Caco-2 (cell line): ENCODE measurements around the gene DTYMK. TPM values are rescaled to one million over a fixed set of nuclear protein-coding genes. Genes with fewer than 3 reads are reported as not detected.

ENCODE experiments used
- BruUV-seq: library from RNA; stranded (reverse); fragments of 400-500 nt; replicated peaks from 2 replicates; lab custom pipeline; 2021; lab: Mats Ljungman, UMichigan
- CTCF ChIA-PET: fragments of 300-600 bp; sonication (Branson Sonifier 250); formaldehyde crosslinking; loops from one replicate; lab custom pipeline; 2022; ENCODE audit warnings: antibody characterized with exemption; lab: Charles Lee
- POLR2A ChIA-PET: fragments of 300-600 bp; sonication (Branson Sonifier 250); formaldehyde crosslinking; loops from one replicate; lab custom pipeline; 2022; ENCODE audit warnings: antibody characterized with exemption; lab: Charles Lee
- DNase-seq, 2 experiments: peaks; one replicate each; pipeline versions ENCODE4 v3.0.0 to v3.0.0-alpha.2; 2020 to 2022
- H3K27me3 ChIP-seq: replicated peaks from 2 replicates; pipeline ENCODE4 v1.6.0; 2011; ENCODE audit warnings: low read length; ENCODE audit not compliant: control insufficient read depth, insufficient read depth
- H3K36me3 ChIP-seq: 2 replicates; pipeline ENCODE4 v1.5.1; 2011; ENCODE audit warnings: low read length; ENCODE audit not compliant: control insufficient read depth, insufficient read depth
- H3K4me1 ChIP-seq: fragments of 250-450 bp; sonication (Bioruptor Pico); 2 replicates; pipeline ENCODE4 v1.5.1; 2020; ENCODE audit warnings: mild to moderate bottlenecking
- H3K4me3 ChIP-seq: 2 replicates; pipeline ENCODE4 v1.5.1; 2011; ENCODE audit warnings: low read depth, mild to moderate bottlenecking, control low read depth, low read length
- H3K9me3 ChIP-seq: fragments of 250-450 bp; sonication (Bioruptor Pico); 2 replicates; pipeline ENCODE4 v1.5.1; 2020; ENCODE audit warnings: mild to moderate bottlenecking, moderate library complexity
- H3K27ac Mint-ChIP-seq: one replicate; pipeline ENCODE4 v1.8.0; 2022; ENCODE audit warnings: mixed read lengths; ENCODE audit not compliant: unreplicated experiment
- H3K27me3 Mint-ChIP-seq: one replicate; pipeline ENCODE4 v1.8.0; 2022; ENCODE audit warnings: mixed read lengths; ENCODE audit not compliant: insufficient read depth, unreplicated experiment
- H3K36me3 Mint-ChIP-seq: one replicate; pipeline ENCODE4 v1.8.0; 2022; ENCODE audit warnings: mild to moderate bottlenecking, mixed read lengths; ENCODE audit not compliant: insufficient read depth, unreplicated experiment
- H3K4me1 Mint-ChIP-seq: one replicate; pipeline ENCODE4 v1.8.0; 2022; ENCODE audit warnings: low read depth, mixed read lengths; ENCODE audit not compliant: unreplicated experiment
- H3K4me3 Mint-ChIP-seq: one replicate; pipeline ENCODE4 v1.8.0; 2022; ENCODE audit warnings: mild to moderate bottlenecking, moderate library complexity, mixed read lengths; ENCODE audit not compliant: unreplicated experiment
- H3K9me3 Mint-ChIP-seq: one replicate; pipeline ENCODE4 v1.8.0; 2022; ENCODE audit warnings: mixed read lengths; ENCODE audit not compliant: unreplicated experiment
- intact Hi-C: fragments of 100-400 bp; cut with micrococcal nuclease; formaldehyde crosslinking; loops from one replicate; pipeline ENCODE4 v1.10.0; 2022; ENCODE audit not compliant: unreplicated experiment
- total RNA-seq: library from RNA; stranded (reverse); gene quantifications from 2 replicates; pipeline ENCODE4 v1.2.3, GENCODE V29; 2022
- TF ChIP-seq, protein P1 (sequence below), 2 experiments: fragments of 200-600 bp in 1 of 2; IDR thresholded peaks; 1 replicate in 1 of 2; 2 replicates in 1 of 2; pipeline versions ENCODE4 v1.5.1 to v1.8.0; 2011 to 2022; ENCODE audit warnings: antibody characterized with exemption in 1 of 2, control low read depth in 1 of 2, inconsistent platforms in 1 of 2, low read depth in 1 of 2, low read length in 1 of 2, mild to moderate bottlenecking in 1 of 2, moderate library complexity in 1 of 2; ENCODE audit not compliant: insufficient read depth in 1 of 2, severe bottlenecking in 1 of 2, unreplicated experiment in 1 of 2

DTYMK gene
- total RNA-seq, 1 experiment from 2014 or later = 68.4 TPM

DNA sequence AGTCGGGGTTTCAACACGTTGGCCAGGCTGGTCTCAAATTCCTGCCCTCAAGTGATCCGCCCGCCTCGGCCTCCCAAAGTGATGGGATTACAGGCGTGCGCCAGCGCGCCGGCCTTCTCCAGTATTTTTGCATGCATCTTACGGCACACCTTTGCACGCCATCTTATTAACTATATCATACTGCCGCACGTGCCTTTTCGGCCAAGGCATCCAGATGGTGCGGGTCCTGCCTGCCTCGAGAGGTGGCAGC lies 14.5 kb upstream of the DTYMK start:
- no peaks in the 10 kb centered on the region; the same call in 1 of the 2 replicates for H3K36me3 ChIP-seq
- Mint-ChIP-seq H3K27me3 (no peaks in the 10 kb centered on the region), H3K27ac (peak overlapping the region; percentile 93), H3K4me1 (no peaks in the 10 kb centered on the region), H3K9me3 (peaks cover 5% of the 10 kb centered on the region), H3K4me3 (peak overlapping the region; percentile 79), H3K36me3 (peaks cover 49% of the 10 kb centered on the region)
- intact Hi-C loops = loop anchor here (2.0 kb wide), 1 partner anchor 14 kb away; the partner anchor contains the start of gene DTYMK
- no TSS peak for BruUV-seq
- no peaks in the 10 kb centered on the region for H3K4me1 ChIP-seq
- H3K27me3 ChIP-seq = no peaks in the 10 kb centered on the region
- ChIA-PET CTCF (interaction anchor here (0.7 kb wide), 1 partner anchor 85 kb away, joined by 3 read pairs; no protein-coding TSS in a partner anchor), POLR2A (interaction anchor here (1.6 to 3.3 kb wide), 2 partner anchors 8 to 14 kb away, joined by 3 to 44 read pairs; partner anchors contain the start of gene DTYMK)
- TF ChIP-seq, protein P1, sequence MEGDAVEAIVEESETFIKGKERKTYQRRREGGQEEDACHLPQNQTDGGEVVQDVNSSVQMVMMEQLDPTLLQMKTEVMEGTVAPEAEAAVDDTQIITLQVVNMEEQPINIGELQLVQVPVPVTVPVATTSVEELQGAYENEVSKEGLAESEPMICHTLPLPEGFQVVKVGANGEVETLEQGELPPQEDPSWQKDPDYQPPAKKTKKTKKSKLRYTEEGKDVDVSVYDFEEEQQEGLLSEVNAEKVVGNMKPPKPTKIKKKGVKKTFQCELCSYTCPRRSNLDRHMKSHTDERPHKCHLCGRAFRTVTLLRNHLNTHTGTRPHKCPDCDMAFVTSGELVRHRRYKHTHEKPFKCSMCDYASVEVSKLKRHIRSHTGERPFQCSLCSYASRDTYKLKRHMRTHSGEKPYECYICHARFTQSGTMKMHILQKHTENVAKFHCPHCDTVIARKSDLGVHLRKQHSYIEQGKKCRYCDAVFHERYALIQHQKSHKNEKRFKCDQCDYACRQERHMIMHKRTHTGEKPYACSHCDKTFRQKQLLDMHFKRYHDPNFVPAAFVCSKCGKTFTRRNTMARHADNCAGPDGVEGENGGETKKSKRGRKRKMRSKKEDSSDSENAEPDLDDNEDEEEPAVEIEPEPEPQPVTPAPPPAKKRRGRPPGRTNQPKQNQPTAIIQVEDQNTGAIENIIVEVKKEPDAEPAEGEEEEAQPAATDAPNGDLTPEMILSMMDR (IDR thresholded peaks at IDR 0.05; ENCODE audit: insufficient read depth in 1 of 2, low read depth in 1 of 2, low read length in 1 of 2, severe bottlenecking in 1 of 2, unreplicated experiment in 1 of 2) = peak; percentile 23 to 49
- H3K4me3 ChIP-seq = peak overlapping the region; percentile 96
- DNase-seq = no peak
- no peaks in the 10 kb centered on the region for H3K9me3 ChIP-seq

DNA sequence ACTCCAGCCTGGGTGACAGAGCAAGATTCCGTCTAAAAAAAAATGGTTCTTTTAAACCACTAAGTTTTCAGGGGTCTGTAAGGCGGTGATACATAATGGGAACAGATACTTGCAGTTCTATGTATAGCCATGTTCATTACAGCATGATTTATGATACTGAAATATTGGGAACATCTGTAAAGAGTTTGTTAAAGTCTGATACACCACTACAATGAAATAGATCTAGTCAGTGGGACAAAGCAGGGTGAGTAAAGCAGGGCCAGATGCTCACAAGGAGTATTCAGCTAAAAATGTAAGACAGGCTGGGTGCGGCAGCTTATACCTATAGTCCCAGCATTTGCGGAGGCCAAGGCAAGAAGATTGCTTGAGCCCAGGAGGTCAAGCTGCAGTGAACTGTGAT lies 9.0 kb upstream of the DTYMK start:
- POLR2A ChIA-PET = no interaction called here

DNA sequence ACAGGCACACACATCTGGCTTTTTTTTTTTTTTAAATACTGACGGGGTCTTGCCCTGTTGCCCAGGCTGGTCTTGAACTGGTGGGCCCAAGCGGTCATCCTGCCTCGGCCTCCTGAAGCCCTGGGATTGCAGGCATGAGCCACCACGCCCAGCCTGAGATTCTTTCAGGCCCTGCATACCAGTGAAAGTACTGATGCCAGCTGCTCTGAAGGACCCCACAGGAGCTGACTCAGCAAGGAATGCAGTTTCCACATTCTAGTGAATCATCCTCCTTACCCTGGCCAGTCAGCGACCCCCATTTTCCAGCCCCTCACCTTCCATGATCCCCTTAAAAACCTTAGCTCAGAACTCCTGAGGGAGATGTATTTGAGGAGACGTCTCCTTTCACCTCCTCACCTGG lies 5.8 kb upstream of the DTYMK start:
- Mint-ChIP-seq H3K4me3 (no peak overlapping the region), H3K27ac (no peak overlapping the region), H3K36me3 (peaks cover 15% of the 10 kb centered on the region), H3K9me3 (no peaks in the 10 kb centered on the region), H3K27me3 (no peaks in the 10 kb centered on the region), H3K4me1 (no peaks in the 10 kb centered on the region)
- Histone ChIP-seq H3K27me3 (no peaks in the 10 kb centered on the region), H3K36me3 (peaks cover 1% of the 10 kb centered on the region; the same call in 1 of the 2 replicates), H3K4me1 (peaks cover 4% of the 10 kb centered on the region; the same call in 1 of the 2 replicates), H3K4me3 (no peak overlapping the region), H3K9me3 (no peaks in the 10 kb centered on the region)
- ChIA-PET CTCF (no interaction called here), POLR2A (interaction anchor here (0.6 to 0.9 kb wide), 2 partner anchors 9 to 152 kb away, joined by 3 to 10 read pairs; partner anchors contain the start of gene ING5)
- BruUV-seq = no TSS peak
- DNase-seq = no peak
- TF ChIP-seq, protein P1 (IDR thresholded peaks at IDR 0.05; ENCODE audit: insufficient read depth in 1 of 2, low read depth in 1 of 2, low read length in 1 of 2, severe bottlenecking in 1 of 2, unreplicated experiment in 1 of 2) = no peak
- intact Hi-C loops = no loop called here

More for the DNA sequence above, 9.0 kb upstream of the DTYMK start:
- Histone ChIP-seq H3K27me3 (no peaks in the 10 kb centered on the region), H3K9me3 (no peaks in the 10 kb centered on the region), H3K4me1 (no peaks in the 10 kb centered on the region), H3K36me3 (no peaks in the 10 kb centered on the region), H3K4me3 (no peak overlapping the region)
- H3K27me3 Mint-ChIP-seq = no peaks in the 10 kb centered on the region
- DNase-seq = no peak
- H3K27ac Mint-ChIP-seq = no peak overlapping the region
- CTCF ChIA-PET = no interaction called here
- no TSS peak for BruUV-seq
- no peaks in the 10 kb centered on the region for H3K9me3 Mint-ChIP-seq
- H3K4me1 Mint-ChIP-seq = no peaks in the 10 kb centered on the region
- H3K36me3 Mint-ChIP-seq = peaks cover 24% of the 10 kb centered on the region
- intact Hi-C loops = no loop called here
- H3K4me3 Mint-ChIP-seq = no peak overlapping the region
- TF ChIP-seq, protein P1 (IDR thresholded peaks at IDR 0.05; ENCODE audit: insufficient read depth in 1 of 2, low read depth in 1 of 2, low read length in 1 of 2, severe bottlenecking in 1 of 2, unreplicated experiment in 1 of 2) = no peak
